Omental fat pad (tissue), 4 donors: Measurements from ENCODE around the gene NKPD1. TPM values are rescaled to one million over a fixed set of nuclear protein-coding genes. Genes with fewer than 3 reads are reported as not detected.

Source experiments
- ATAC-seq: fragments of 150-250 bp; one replicate; pipeline ENCODE4 v1.9.1; 2016; ENCODE audit warnings: mild to moderate bottlenecking, moderate library complexity; ENCODE audit not compliant: low FRiP score
- DNase-seq: peaks from one replicate; pipeline ENCODE4 v3.0.0-alpha.2; 2019; ENCODE audit warnings: low spot score
- CTCF ChIP-seq, 3 donors: fragments of 450-650 bp; IDR thresholded peaks; one replicate each; pipeline ENCODE4 v1.5.1; 2016 to 2017; ENCODE audit warnings: antibody characterized with exemption in 3 of 3, mild to moderate bottlenecking in 3 of 3, moderate library complexity in 2 of 3
- total RNA-seq, 4 donors: library from RNA; depleted of rRNA; stranded (reverse); fragments of >200 nt; gene quantifications; one replicate each; pipeline ENCODE4 v1.1.0, GENCODE V29; 2016

The NKPD1 gene
- total RNA-seq, 4 donors from 2014 or later = 0.19 to 0.72 TPM; not detected in 2

GRCh38 chr19:45117671-45118070 is 43.1 kb downstream of the NKPD1 start:
- DNase-seq = no peak
- no peak for ATAC-seq
- TF ChIP-seq CTCF (IDR thresholded peaks at IDR 0.05) = no peak

DNA sequence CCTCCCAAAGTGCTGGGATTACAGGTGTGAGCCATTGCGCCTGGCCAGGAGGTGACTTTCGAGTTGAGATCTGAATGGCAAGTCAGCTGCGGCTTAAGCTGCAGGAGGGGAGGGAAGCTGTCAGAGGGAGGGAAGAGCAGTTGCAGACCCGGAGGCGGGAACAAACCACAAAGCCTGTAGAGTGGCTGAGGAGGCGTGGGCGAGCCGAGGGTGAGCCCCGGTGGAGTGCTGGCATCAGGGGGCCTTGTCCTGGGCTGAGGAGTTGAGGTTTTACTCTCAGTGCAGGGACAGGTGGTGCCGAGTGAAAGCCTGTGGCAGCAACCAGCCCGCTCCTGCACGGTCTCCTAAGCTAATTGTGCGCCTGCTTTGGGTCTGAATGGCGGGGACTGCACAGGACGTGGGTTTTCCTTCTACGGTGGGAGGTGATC is 43.6 kb downstream of the NKPD1 start:
- DNase-seq = no peak
- ATAC-seq = no peak
- no peak for TF ChIP-seq CTCF (IDR thresholded peaks at IDR 0.05)

- TF ChIP-seq CTCF (IDR thresholded peaks at IDR 0.05) = no peak
- no peak for ATAC-seq
- no peak for DNase-seq
These were observed 44.8 kb downstream of the NKPD1 start for GRCh38 chr19:45115809-45116615.

DNA sequence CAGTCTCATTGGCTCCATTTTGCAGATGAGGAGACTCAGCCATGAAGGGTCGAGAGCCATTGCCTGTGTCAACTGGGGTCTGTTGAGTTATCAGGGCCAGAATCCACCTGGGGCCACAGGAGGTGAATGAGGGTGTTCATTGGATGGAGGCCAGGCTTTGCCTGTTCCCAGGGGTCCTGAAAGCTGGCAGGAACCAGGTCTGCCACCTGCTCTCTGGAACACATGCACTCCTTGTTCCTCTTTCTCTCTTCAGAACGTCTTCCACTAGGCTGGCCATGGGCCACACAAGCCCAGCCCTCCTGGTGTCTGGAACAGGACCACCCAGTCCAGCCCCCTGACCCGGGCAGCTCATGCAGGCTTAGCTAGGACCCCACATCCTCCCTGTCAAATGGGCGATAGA is 46.7 kb downstream of the NKPD1 start:
- ATAC-seq (no peak), DNase-seq (no peak)
- no peak for TF ChIP-seq CTCF (IDR thresholded peaks at IDR 0.05)

- DNase-seq = no peak
- ATAC-seq = no peak
- TF ChIP-seq CTCF (IDR thresholded peaks at IDR 0.05) = no peak
These were observed 47.2 kb downstream of the NKPD1 start for GRCh38 chr19:45113628-45114027.

DNA sequence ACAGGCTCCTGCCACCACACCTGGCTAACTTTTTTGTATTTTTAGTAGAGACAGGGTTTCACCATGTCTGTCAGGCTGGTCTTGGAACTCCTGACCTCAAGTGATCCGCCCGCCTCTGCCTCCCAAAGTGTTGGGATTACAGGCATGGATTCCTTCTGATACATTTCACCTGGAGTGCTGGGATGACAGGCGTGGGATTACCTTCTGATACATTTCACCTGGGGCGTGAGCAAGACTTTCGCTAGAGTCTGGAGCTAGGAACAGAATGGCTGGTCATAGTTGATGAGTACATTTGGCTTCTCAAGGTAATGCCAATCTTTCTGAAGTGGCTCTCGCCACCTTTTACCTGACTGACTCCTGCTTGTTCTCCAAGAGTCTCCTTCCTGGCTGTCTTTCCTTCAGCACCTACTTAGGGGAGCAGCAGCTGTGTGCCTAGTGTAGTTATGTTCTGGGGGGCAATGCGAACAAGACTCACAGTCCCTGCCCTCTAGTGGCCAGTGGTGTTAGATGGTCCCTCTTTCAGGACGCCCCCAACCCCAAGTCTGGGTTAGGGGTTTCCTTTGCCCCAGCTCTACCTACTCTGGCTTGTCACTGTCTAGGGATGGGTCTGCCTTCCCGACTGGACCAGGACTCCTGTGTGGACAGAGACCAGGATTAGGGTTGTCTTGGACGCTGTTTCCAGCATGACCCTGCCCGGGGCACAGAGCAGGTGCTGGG is 48.5 kb downstream of the NKPD1 start:
- TF ChIP-seq CTCF (IDR thresholded peaks at IDR 0.05) = no peak
- DNase-seq (no peak), ATAC-seq (no peak)

Other genes starting within 250 kb of the NKPD1 start
- 100 to 1,000 TPM in 1 of 4 donors, 10 to 100 TPM in 3; 12.3 to 121 (median 21.8) TPM for gene APOC1, start 246.4 kb downstream of the NKPD1 start, total RNA-seq
- gene APOC4, start 218.7 kb downstream of the NKPD1 start, total RNA-seq = not detected
- 1 to 10 TPM in 2 of 4 donors, not detected in 2; 1.9 to 9.0 TPM for gene APOC2, start 214.9 kb downstream of the NKPD1 start, total RNA-seq
- 10 to 100 TPM; 58.8 to 77.5 (median 70.2) TPM for gene CLPTM1, start 205.6 kb downstream of the NKPD1 start, total RNA-seq
- gene RELB, start 159.5 kb downstream of the NKPD1 start, total RNA-seq = 10 to 100 TPM in 2 of 4 donors, 1 to 10 TPM in 2; 5.8 to 26.5 (median 13.5) TPM
- gene CLASRP, start 121.9 kb downstream of the NKPD1 start, total RNA-seq = 10 to 100 TPM; 49.3 to 78.2 (median 73.4) TPM
- gene ZNF296, start 84.5 kb downstream of the NKPD1 start, total RNA-seq = 1 to 10 TPM in 2 of 4 donors, under 1 TPM in 2; 0.31 to 1.7 (median 1.1) TPM
- gene GEMIN7, start 81.7 kb downstream of the NKPD1 start, total RNA-seq = 10 to 100 TPM; 22.2 to 34.1 (median 27.9) TPM
- gene PPP1R37, start 67.8 kb downstream of the NKPD1 start, total RNA-seq = 10 to 100 TPM; 13.6 to 23.7 (median 19.4) TPM
- gene TRAPPC6A, start 17.3 kb upstream of the NKPD1 start, total RNA-seq = 10 to 100 TPM; 20.8 to 30.4 (median 23.8) TPM
- 10 to 100 TPM in 1 of 4 donors, 1 to 10 TPM in 3; 6.4 to 13.1 (median 8.2) TPM for gene BLOC1S3, start 17.8 kb upstream of the NKPD1 start, total RNA-seq
- 1 to 10 TPM; 1.4 to 4.1 (median 2.7) TPM for gene EXOC3L2, start 84.4 kb upstream of the NKPD1 start, total RNA-seq
- 10 to 100 TPM; 10.6 to 14.8 (median 12.0) TPM for gene MARK4, start 90.3 kb upstream of the NKPD1 start, total RNA-seq
- gene CKM, start 161.9 kb upstream of the NKPD1 start, total RNA-seq = not detected
- 1 to 10 TPM in 1 of 4 donors, under 1 TPM in 1, not detected in 2; 0.36 to 2.0 TPM for gene KLC3, start 179.8 kb upstream of the NKPD1 start, total RNA-seq
- 10 to 100 TPM in 1 of 4 donors, 1 to 10 TPM in 3; 7.1 to 11.2 (median 8.4) TPM for gene ERCC2, start 209.6 kb upstream of the NKPD1 start, total RNA-seq
- gene PPP1R13L, start 244.1 kb upstream of the NKPD1 start, total RNA-seq = 10 to 100 TPM; 13.7 to 20.0 (median 15.6) TPM
- 10 to 100 TPM in 1 of 4 donors, 1 to 10 TPM in 3; 5.2 to 29.8 (median 6.3) TPM for gene POLR1G, start 245.7 kb upstream of the NKPD1 start, total RNA-seq